SK-N-SH (cell line): ENCODE measurements around the gene IL17RE. TPM values are rescaled to one million over a fixed set of nuclear protein-coding genes. Genes with fewer than 3 reads are reported as not detected.

ENCODE experiments used
- CTCF ChIA-PET: fragments of 300-600, 350-600 bp; formaldehyde crosslinking; extraction: SDS; loops from one replicate; lab custom pipeline; 2021; lab: Yijun Ruan, JAX
- POLR2A ChIA-PET: fragments of 350-600 bp; sonication (Branson Sonifier 250); formaldehyde crosslinking; extraction: SDS; loops from one replicate; lab custom pipeline; 2020; ENCODE audit warnings: antibody characterized with exemption, inconsistent platforms; lab: Yijun Ruan, JAX
- DNase-seq: peaks from one replicate; pipeline ENCODE4 v3.0.0; 2012
- H2AFZ ChIP-seq: fragments of 200-600 bp; sonication (generic); 2 replicates; pipeline ENCODE4 v1.8.1; 2016; ENCODE audit warnings: antibody characterized with exemption, mild to moderate bottlenecking, low read depth
- H3F3A ChIP-seq: fragments of 200-600 bp; sonication (generic); replicated peaks from 2 replicates; pipeline ENCODE3; 2016; ENCODE audit warnings: antibody characterized with exemption, mild to moderate bottlenecking; ENCODE audit not compliant: insufficient read depth
- H3K27ac ChIP-seq, 2 experiments: fragments of 200-500 bp in 1 of 2; fragments of 200-600 bp in 1 of 2; sonication (Bioruptor generic) in 1 of 2; sonication (generic), shearing (Covaris generic) in 1 of 2; 2 replicates each; pipeline versions ENCODE4 v1.5.1 to v1.6.1; 2014 to 2016; ENCODE audit warnings: low read depth in 2 of 2, inconsistent platforms in 1 of 2, low read length in 1 of 2, mild to moderate bottlenecking in 1 of 2, mixed read lengths in 1 of 2
- H3K27me3 ChIP-seq: fragments of 200-600 bp; sonication (generic), shearing (Covaris generic); 2 replicates; pipeline ENCODE4 v1.6.1; 2016; ENCODE audit warnings: mixed run types; ENCODE audit not compliant: insufficient read depth
- H3K36me3 ChIP-seq, 2 experiments: fragments of 200-500 bp in 1 of 2; fragments of 200-600 bp in 1 of 2; sonication (Bioruptor generic) in 1 of 2; sonication (generic) in 1 of 2; replicated peaks in 1 of 2; 2 replicates each; pipeline versions ENCODE3 to v1.5.1; 2014 to 2016; ENCODE audit warnings: low read length in 1 of 2, mild to moderate bottlenecking in 1 of 2; ENCODE audit not compliant: insufficient read depth in 2 of 2, control insufficient read depth in 1 of 2
- H3K4me1 ChIP-seq, 2 experiments: fragments of 200-500 bp in 1 of 2; fragments of 200-600 bp in 1 of 2; sonication (Bioruptor generic) in 1 of 2; sonication (generic), shearing (Covaris generic) in 1 of 2; 2 replicates each; pipeline versions ENCODE4 v1.5.1 to v1.6.1; 2014 to 2016; ENCODE audit warnings: low read depth in 1 of 2, low read length in 1 of 2, mixed run types in 1 of 2; ENCODE audit not compliant: insufficient read depth in 2 of 2, control insufficient read depth in 1 of 2
- H3K4me2 ChIP-seq: fragments of 200-600 bp; sonication (generic), shearing (Covaris generic); 2 replicates; pipeline ENCODE4 v1.6.1; 2017; ENCODE audit warnings: mixed run types
- H3K4me3 ChIP-seq, 2 experiments: fragments of 200-500 bp in 1 of 2; fragments of 200-600 bp in 1 of 2; sonication (Bioruptor generic) in 1 of 2; sonication (generic), shearing (Covaris generic) in 1 of 2; 2 replicates each; pipeline versions ENCODE4 v1.5.1 to v1.8.1; 2014 to 2016; ENCODE audit warnings: low read depth in 2 of 2, inconsistent platforms in 1 of 2, low read length in 1 of 2, mild to moderate bottlenecking in 1 of 2, mixed read lengths in 1 of 2, moderate library complexity in 1 of 2
- H3K79me2 ChIP-seq: fragments of 200-600 bp; sonication (generic); 2 replicates; pipeline ENCODE4 v1.8.1; 2017; ENCODE audit warnings: mild to moderate bottlenecking; ENCODE audit not compliant: insufficient read depth
- H3K9ac ChIP-seq: fragments of 200-600 bp; sonication (generic); 2 replicates; pipeline ENCODE4 v1.6.1; 2017; ENCODE audit warnings: mixed run types
- H3K9me2 ChIP-seq: fragments of 200-600 bp; sonication (generic); 2 replicates; pipeline ENCODE4 v1.6.1; 2017; ENCODE audit warnings: mixed run types
- H3K9me3 ChIP-seq: fragments of 200-600 bp; sonication (generic); 2 replicates; pipeline ENCODE4 v1.6.1; 2017; ENCODE audit warnings: mixed run types, mild to moderate bottlenecking, moderate library complexity
- H4K20me1 ChIP-seq: fragments of 200-600 bp; sonication (generic); 2 replicates; pipeline ENCODE4 v1.6.1; 2017; ENCODE audit warnings: mild to moderate bottlenecking, mixed run types; ENCODE audit not compliant: insufficient read depth
- EZH2phosphoT487 ChIP-seq: fragments of 200-600 bp; sonication (generic); IDR thresholded peaks from 2 replicates; pipeline ENCODE4 v1.6.1; 2017; ENCODE audit warnings: low read depth, mixed run types, mild to moderate bottlenecking, antibody characterized with exemption, moderate library complexity, borderline replicate concordance
- FOSL2 ChIP-seq: IDR thresholded peaks from 2 replicates; pipeline ENCODE4 v1.4.0; 2012; ENCODE audit warnings: low read depth, mild to moderate bottlenecking, moderate library complexity, borderline replicate concordance
- FOXJ3 ChIP-seq: sonication (generic); formaldehyde crosslinking; IDR thresholded peaks from 2 replicates; pipeline ENCODE4 v1.5.1; 2020; ENCODE audit warnings: mild to moderate bottlenecking, missing genetic modification reagents
- FOXM1 ChIP-seq: IDR thresholded peaks from 2 replicates; pipeline ENCODE4 v1.4.0; 2012; ENCODE audit warnings: low read depth, mild to moderate bottlenecking
- GABPA ChIP-seq: IDR thresholded peaks from 2 replicates; pipeline ENCODE4 v1.4.0; 2012; ENCODE audit warnings: low read depth, mild to moderate bottlenecking
- IRF3 ChIP-seq: fragments of 150-350 bp; IDR thresholded peaks from 2 replicates; pipeline ENCODE4 v1.6.1; 2016; ENCODE audit warnings: mild to moderate bottlenecking, low read depth, low read length
- MEF2A ChIP-seq: IDR thresholded peaks from 2 replicates; pipeline ENCODE4 v1.4.0; 2012; ENCODE audit warnings: low read depth, borderline replicate concordance
- MXI1 ChIP-seq: IDR thresholded peaks from 2 replicates; pipeline ENCODE4 v1.6.1; 2012; ENCODE audit warnings: mild to moderate bottlenecking, low read depth, low read length, improper control_type of control experiment
- NFIC ChIP-seq: IDR thresholded peaks from 2 replicates; pipeline ENCODE4 v1.4.0; 2012; ENCODE audit warnings: borderline replicate concordance
- PBX3 ChIP-seq: IDR thresholded peaks from 2 replicates; pipeline ENCODE4; 2012
- RAD21 ChIP-seq: IDR thresholded peaks from 2 replicates; pipeline ENCODE4 v1.6.1; 2012; ENCODE audit warnings: mild to moderate bottlenecking, low read length
- RFX5 ChIP-seq: IDR thresholded peaks from 2 replicates; pipeline ENCODE4 v1.6.1; 2012; ENCODE audit warnings: mild to moderate bottlenecking, improper control_type of control experiment, low read length
- SMC3 ChIP-seq: IDR thresholded peaks from 2 replicates; pipeline ENCODE4 v1.6.1; 2012; ENCODE audit warnings: low read depth, low read length, improper control_type of control experiment
- TAF1 ChIP-seq: IDR thresholded peaks from 2 replicates; pipeline ENCODE4 v1.6.1; 2012; ENCODE audit warnings: low read depth, mild to moderate bottlenecking, low read length, moderate library complexity, borderline replicate concordance
- TCF12 ChIP-seq: IDR thresholded peaks from 2 replicates; pipeline ENCODE4 v1.4.0; 2012
- TEAD4 ChIP-seq: IDR thresholded peaks from 2 replicates; pipeline ENCODE4 v1.4.0; 2012; ENCODE audit warnings: mild to moderate bottlenecking, borderline replicate concordance; ENCODE audit not compliant: insufficient read depth
- WGBS: methylation state at CpG from one replicate; pipeline ENCODE4 v1.1.6; 2017; ENCODE audit warnings: low lambda C conversion rate; 5-methylcytosine and 5-hydroxymethylcytosine counted together
- polyA plus RNA-seq, 3 experiments: library from polyadenylated mRNA; depleted of rRNA; stranded (reverse); fragments of >200 nt; gene quantifications; 2 replicates each; pipeline ENCODE4 v1.2.3, GENCODE V29; 2012
- TF ChIP-seq, protein P1 (sequence below): fragments of 200-600 bp; sonication (generic); IDR thresholded peaks from 2 replicates; pipeline ENCODE4 v1.6.1; 2017; ENCODE audit warnings: antibody characterized with exemption, mild to moderate bottlenecking, moderate library complexity

The IL17RE gene
- polyA plus RNA-seq, 1 of the 3 experiments (the other 2 are of a cell fraction): 0.95 TPM

GRCh38 chr3:9889405-9889804 lies 13.2 kb upstream of the IL17RE start:
- H3K9me2 ChIP-seq: no peaks in the 10 kb centered on the region
- H3K9me3 ChIP-seq: no peaks in the 10 kb centered on the region
- 75% methylated on average over 5 of the region's 5 CpGs for WGBS
- peaks cover 7% of the 10 kb centered on the region; the same call in 1 of the 2 replicates for H4K20me1 ChIP-seq
- POLR2A ChIA-PET: no interaction called here
- no peak overlapping the region for H3K27ac ChIP-seq
- peaks cover 13 to 19% of the 10 kb centered on the region in 2 experiments for H3K36me3 ChIP-seq
- peaks cover 34% of the 10 kb centered on the region for H3K79me2 ChIP-seq
- TF ChIP-seq TEAD4 (no peak), MXI1 (no peak), SMC3 (no peak), GABPA (no peak), FOXM1 (no peak), EZH2phosphoT487 (no peak), FOSL2 (no peak), FOXJ3 (CRISPR knock-in tag) (no peak), TCF12 (no peak), PBX3 (no peak), RAD21 (no peak), RFX5 (no peak), IRF3 (no peak), NFIC (no peak), MEF2A (no peak), TAF1 (no peak)
- TF ChIP-seq, protein P1, sequence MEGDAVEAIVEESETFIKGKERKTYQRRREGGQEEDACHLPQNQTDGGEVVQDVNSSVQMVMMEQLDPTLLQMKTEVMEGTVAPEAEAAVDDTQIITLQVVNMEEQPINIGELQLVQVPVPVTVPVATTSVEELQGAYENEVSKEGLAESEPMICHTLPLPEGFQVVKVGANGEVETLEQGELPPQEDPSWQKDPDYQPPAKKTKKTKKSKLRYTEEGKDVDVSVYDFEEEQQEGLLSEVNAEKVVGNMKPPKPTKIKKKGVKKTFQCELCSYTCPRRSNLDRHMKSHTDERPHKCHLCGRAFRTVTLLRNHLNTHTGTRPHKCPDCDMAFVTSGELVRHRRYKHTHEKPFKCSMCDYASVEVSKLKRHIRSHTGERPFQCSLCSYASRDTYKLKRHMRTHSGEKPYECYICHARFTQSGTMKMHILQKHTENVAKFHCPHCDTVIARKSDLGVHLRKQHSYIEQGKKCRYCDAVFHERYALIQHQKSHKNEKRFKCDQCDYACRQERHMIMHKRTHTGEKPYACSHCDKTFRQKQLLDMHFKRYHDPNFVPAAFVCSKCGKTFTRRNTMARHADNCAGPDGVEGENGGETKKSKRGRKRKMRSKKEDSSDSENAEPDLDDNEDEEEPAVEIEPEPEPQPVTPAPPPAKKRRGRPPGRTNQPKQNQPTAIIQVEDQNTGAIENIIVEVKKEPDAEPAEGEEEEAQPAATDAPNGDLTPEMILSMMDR: no peak
- TF ChIP-seq, all 33 proteins: peak for 0
- Histone ChIP-seq H3K9ac (no peak overlapping the region), H3K4me2 (no peak overlapping the region), H2AFZ (no peak overlapping the region), H3K4me1 (peaks cover 9% of the 10 kb centered on the region in 2 experiments; a peak in 2 of 4 replicates), H3K4me3 (no peak overlapping the region), H3K27me3 (no peaks in the 10 kb centered on the region), H3F3A (peaks cover 29% of the 10 kb centered on the region)
- DNase-seq: no peak
- CTCF ChIA-PET: interaction anchor here (1.2 kb wide), 1 partner anchor 24 kb away, joined by 4 read pairs; no protein-coding TSS in a partner anchor
